ENCODE measurements around the gene LCNL1. TPM values are rescaled to one million over a fixed set of nuclear protein-coding genes. Genes with fewer than 3 reads are reported as not detected.

LCNL1 gene
- total and polyA plus RNA-seq, 7 donors, result 0.14 to 1.1 (median 0.49) TPM; not detected in 2

GRCh38 chr9:137014776-137015539 lies 32.2 kb downstream of the LCNL1 start:
- Histone ChIP-seq H3K27ac (no peak overlapping the region), H3K4me1 (no peaks in the 10 kb centered on the region), H3K9me3 (no peaks in the 10 kb centered on the region), H3K27me3 (no peaks in the 10 kb centered on the region), H3K4me3 (no peak overlapping the region), H3K36me3 (peaks cover 0 to 71% (median 22%) of the 10 kb centered on the region in 4 donors)
- WGBS, 2 donors, result 97% methylated on average over 36 of the region's 36 CpGs
- TF ChIP-seq, protein P1, sequence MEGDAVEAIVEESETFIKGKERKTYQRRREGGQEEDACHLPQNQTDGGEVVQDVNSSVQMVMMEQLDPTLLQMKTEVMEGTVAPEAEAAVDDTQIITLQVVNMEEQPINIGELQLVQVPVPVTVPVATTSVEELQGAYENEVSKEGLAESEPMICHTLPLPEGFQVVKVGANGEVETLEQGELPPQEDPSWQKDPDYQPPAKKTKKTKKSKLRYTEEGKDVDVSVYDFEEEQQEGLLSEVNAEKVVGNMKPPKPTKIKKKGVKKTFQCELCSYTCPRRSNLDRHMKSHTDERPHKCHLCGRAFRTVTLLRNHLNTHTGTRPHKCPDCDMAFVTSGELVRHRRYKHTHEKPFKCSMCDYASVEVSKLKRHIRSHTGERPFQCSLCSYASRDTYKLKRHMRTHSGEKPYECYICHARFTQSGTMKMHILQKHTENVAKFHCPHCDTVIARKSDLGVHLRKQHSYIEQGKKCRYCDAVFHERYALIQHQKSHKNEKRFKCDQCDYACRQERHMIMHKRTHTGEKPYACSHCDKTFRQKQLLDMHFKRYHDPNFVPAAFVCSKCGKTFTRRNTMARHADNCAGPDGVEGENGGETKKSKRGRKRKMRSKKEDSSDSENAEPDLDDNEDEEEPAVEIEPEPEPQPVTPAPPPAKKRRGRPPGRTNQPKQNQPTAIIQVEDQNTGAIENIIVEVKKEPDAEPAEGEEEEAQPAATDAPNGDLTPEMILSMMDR (IDR thresholded peaks at IDR 0.05), result no peak
- TF ChIP-seq POLR2A (IDR thresholded peaks at IDR 0.05), result no peak
- TF ChIP-seq POLR2AphosphoS5 (IDR thresholded peaks at IDR 0.05), result no peak
- no peak for TF ChIP-seq EP300 (IDR thresholded peaks at IDR 0.05)
- intact Hi-C loops (cut with DNase I), result no loop called here
- no peak for DNase-seq

DNA sequence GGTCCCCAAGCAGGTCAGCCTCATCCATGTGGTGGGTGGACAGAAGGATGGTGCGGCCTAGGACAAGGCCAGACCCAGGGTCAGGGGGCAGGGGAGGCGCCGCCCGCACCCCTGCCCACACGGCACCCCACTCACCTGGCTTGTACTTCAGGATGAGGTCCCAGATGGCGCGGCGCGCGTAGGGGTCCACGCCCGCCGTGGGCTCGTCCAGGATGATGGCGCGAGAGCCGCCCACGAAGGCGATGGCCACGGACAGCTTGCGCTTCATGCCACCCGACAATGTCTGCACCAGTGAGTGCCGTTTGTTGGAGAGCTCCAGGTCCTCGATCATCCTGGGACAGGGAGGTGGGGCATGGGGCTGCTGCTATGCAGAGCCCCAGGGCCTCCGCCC lies 32.7 kb downstream of the LCNL1 start:
- intact Hi-C loops (cut with DNase I), result no loop called here
- peaks cover 0 to 68% (median 20%) of the 10 kb centered on the region in 4 donors for H3K36me3 ChIP-seq
- WGBS, 2 donors, result 98 to 99% methylated on average over 25 of the region's 25 CpGs
- H3K27me3 ChIP-seq, result no peaks in the 10 kb centered on the region
- H3K27ac ChIP-seq, result no peak overlapping the region
- TF ChIP-seq POLR2A (IDR thresholded peaks at IDR 0.05) (no peak), POLR2AphosphoS5 (IDR thresholded peaks at IDR 0.05) (no peak), EP300 (IDR thresholded peaks at IDR 0.05) (no peak)
- TF ChIP-seq, protein P1 (IDR thresholded peaks at IDR 0.05), result no peak
- H3K4me1 ChIP-seq, result no peaks in the 10 kb centered on the region
- DNase-seq, result no peak
- no peaks in the 10 kb centered on the region for H3K9me3 ChIP-seq
- H3K4me3 ChIP-seq, result no peak overlapping the region

GRCh38 chr9:137015976-137016375 lies 33.2 kb downstream of the LCNL1 start:
- no peak overlapping the region for H3K4me3 ChIP-seq
- no peak overlapping the region for H3K27ac ChIP-seq
- TF ChIP-seq POLR2AphosphoS5 (IDR thresholded peaks at IDR 0.05), result no peak
- TF ChIP-seq EP300 (IDR thresholded peaks at IDR 0.05), result no peak
- TF ChIP-seq, protein P1 (IDR thresholded peaks at IDR 0.05), result no peak
- no peak for TF ChIP-seq POLR2A (IDR thresholded peaks at IDR 0.05)
- no peaks in the 10 kb centered on the region for H3K4me1 ChIP-seq
- peaks cover 0 to 67% (median 19%) of the 10 kb centered on the region in 4 donors for H3K36me3 ChIP-seq
- no peak for DNase-seq
- intact Hi-C loops (cut with DNase I), result no loop called here
- 96 to 98% methylated on average over 21 of the region's 21 CpGs for WGBS, 2 donors
- H3K27me3 ChIP-seq, result no peaks in the 10 kb centered on the region
- H3K9me3 ChIP-seq, result no peaks in the 10 kb centered on the region

GRCh38 chr9:137016436-137016835 lies 33.6 kb downstream of the LCNL1 start:
- TF ChIP-seq POLR2AphosphoS5 (IDR thresholded peaks at IDR 0.05), result no peak
- TF ChIP-seq, protein P1 (IDR thresholded peaks at IDR 0.05), result no peak
- no peak for TF ChIP-seq POLR2A (IDR thresholded peaks at IDR 0.05)
- TF ChIP-seq EP300 (IDR thresholded peaks at IDR 0.05), result no peak
- Histone ChIP-seq H3K27ac (no peak overlapping the region), H3K4me3 (no peak overlapping the region), H3K27me3 (no peaks in the 10 kb centered on the region), H3K9me3 (no peaks in the 10 kb centered on the region), H3K4me1 (no peaks in the 10 kb centered on the region), H3K36me3 (peaks cover 0 to 62% (median 17%) of the 10 kb centered on the region in 4 donors)
- WGBS, 2 donors, result 96% methylated on average over 16 of the region's 16 CpGs
- DNase-seq, result no peak
- intact Hi-C loops (cut with DNase I), result no loop called here

Measured in sigmoid colon (tissue), 7 donors.